VCaP (cell line): ENCODE results near the gene GPN2.
A peak's percentile ranks its signal among the peaks of the same experiment; 100 is the strongest.

Source experiments
- H3K27ac ChIP-seq: fragments of 450-650 bp; 2 replicates; pipeline ENCODE4 v1.5.1; 2017
- CTCF ChIP-seq: fragments of 450-650 bp; conservative IDR thresholded peaks from 2 replicates; pipeline ENCODE4 v1.5.1; 2017; ENCODE audit warnings: mild to moderate bottlenecking, moderate library complexity

Gene GPN2

GRCh38 chr1:26911399-26912146 is 21.5 kb upstream of the GPN2 start:
- no peak for TF ChIP-seq CTCF
- H3K27ac ChIP-seq: no peak overlapping the region

- no peak overlapping the region for H3K27ac ChIP-seq
- TF ChIP-seq CTCF: no peak
These were observed 20.5 kb upstream of the GPN2 start for GRCh38 chr1:26910343-26911160.

DNA sequence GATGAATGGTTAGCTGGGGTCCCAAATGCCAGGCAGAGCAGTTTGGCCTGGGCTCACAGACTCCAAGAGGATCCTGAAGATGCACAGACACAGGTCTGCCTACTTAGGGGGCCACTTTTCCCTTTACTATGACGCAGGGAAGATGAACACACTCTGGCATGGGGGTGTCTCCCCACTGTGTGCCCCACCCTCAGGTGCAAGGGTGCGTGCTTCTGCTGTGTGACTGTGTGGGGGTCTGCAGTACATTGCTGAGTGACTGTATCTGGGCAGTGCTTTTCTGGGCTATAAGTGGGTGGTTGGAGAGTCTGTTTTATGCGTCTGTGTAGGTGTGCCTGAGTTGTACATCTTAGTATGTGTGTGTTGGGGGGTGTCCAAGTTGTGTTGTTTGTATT is 19.9 kb upstream of the GPN2 start:
- no peak for TF ChIP-seq CTCF
- H3K27ac ChIP-seq: no peak overlapping the region

GRCh38 chr1:26907071-26907917 is 17.2 kb upstream of the GPN2 start:
- no peak overlapping the region for H3K27ac ChIP-seq
- no peak for TF ChIP-seq CTCF

GRCh38 chr1:26900815-26901511 is 10.9 kb upstream of the GPN2 start:
- H3K27ac ChIP-seq: peak overlapping the region; percentile 83
- TF ChIP-seq CTCF: no peak

- peak within 1 kb of the TSS; percentile 83 for H3K27ac ChIP-seq
- TF ChIP-seq CTCF: no peak
These were observed 10.1 kb upstream of the GPN2 start, which contains the start of gene GPATCH3 for GRCh38 chr1:26900001-26900814. GPATCH3 (minus strand) TSS chr1:26900467; CDS start chr1:26900442, 25 bp downstream.
